K562 (cell line): Measurements from ENCODE around the gene MAGI3. TPM values are rescaled to one million over a fixed set of nuclear protein-coding genes. Genes with fewer than 3 reads are reported as not detected.

ENCODE experiments used
- ATAC-seq: fragments of 200-7000 bp; cut with Tn5 transposase; 3 replicates; pipeline ENCODE4 v1.9.1; 2020; ENCODE audit warnings: moderate library complexity
- BruUV-seq: library from RNA; stranded (reverse); fragments of 400-500 nt; replicated peaks from 2 replicates; lab custom pipeline; 2021; lab: Mats Ljungman, UMichigan
- CTCF ChIA-PET: fragments of 300-600 bp; formaldehyde crosslinking; extraction: SDS; loops from one replicate; lab custom pipeline; 2021; ENCODE audit warnings: low intra/inter-chr PET ratio; lab: Yijun Ruan, JAX
- POLR2A ChIA-PET: fragments of 300-600, 350-650 bp; sonication (Branson Sonifier 250); formaldehyde crosslinking; extraction: SDS; loops from one replicate; lab custom pipeline; 2021; ENCODE audit warnings: antibody characterized with exemption, inconsistent platforms; lab: Yijun Ruan, JAX
- DNase-seq, 4 experiments: peaks; one replicate each; pipeline versions ENCODE4 v3.0.0 to v3.0.0-alpha.2; 2011 to 2018; ENCODE audit warnings: low spot score in 3 of 4, mixed read lengths in 3 of 4; ENCODE audit errors: extremely low read depth in 1 of 4
- FAIRE-seq: peaks from 2 replicates; lab custom pipeline; 2011; peaks lifted over from hg19 to GRCh38; lab: Jason Lieb, UNC
- H2AFZ ChIP-seq: 2 replicates; pipeline ENCODE4 v1.6.0; 2011; ENCODE audit warnings: low read depth, low read length, control low read depth, inconsistent platforms
- H3K27ac ChIP-seq: fragments of 200-600 bp; 3 replicates; pipeline ENCODE4 v1.8.0; 2011; ENCODE audit warnings: low read depth, mild to moderate bottlenecking, control low read depth, inconsistent platforms, low read length, moderate library complexity, mixed read lengths; ENCODE audit errors: extremely low read depth
- H3K27me3 ChIP-seq, 2 experiments: fragments of 300-600 bp in 1 of 2; 2 replicates in 1 of 2; 3 replicates in 1 of 2; pipeline versions ENCODE4 v1.6.0 to v1.8.0; 2011; ENCODE audit warnings: inconsistent platforms in 2 of 2, low read length in 2 of 2, mild to moderate bottlenecking in 1 of 2, mixed read lengths in 1 of 2, moderate library complexity in 1 of 2; ENCODE audit not compliant: control insufficient read depth in 2 of 2, insufficient read depth in 2 of 2
- H3K36me3 ChIP-seq: fragments of 300-600 bp; 3 replicates; pipeline ENCODE4 v1.8.0; 2011; ENCODE audit warnings: mild to moderate bottlenecking, low read length, inconsistent platforms; ENCODE audit not compliant: control insufficient read depth, insufficient read depth
- H3K4me1 ChIP-seq, 2 experiments: fragments of 200-600 bp in 1 of 2; replicated peaks in 1 of 2; 2 replicates in 1 of 2; 3 replicates in 1 of 2; pipeline versions ENCODE4 v1.5.1 to v1.8.0; 2011; ENCODE audit warnings: inconsistent platforms in 2 of 2, low read length in 2 of 2, mild to moderate bottlenecking in 1 of 2, mixed read lengths in 1 of 2, moderate library complexity in 1 of 2; ENCODE audit not compliant: control insufficient read depth in 2 of 2, insufficient read depth in 2 of 2
- H3K4me2 ChIP-seq: 2 replicates; pipeline ENCODE4 v1.6.1; 2011; ENCODE audit warnings: low read length, control low read depth, inconsistent platforms, mixed read lengths; ENCODE audit not compliant: insufficient read depth
- H3K4me3 ChIP-seq: fragments of 200-600 bp; sonication (generic), shearing (Covaris generic); 2 replicates; pipeline ENCODE4 v1.5.1; 2016; ENCODE audit warnings: control low read depth, inconsistent platforms
- H3K79me2 ChIP-seq: fragments of 200-600 bp; 3 replicates; pipeline ENCODE4 v1.8.0; 2011; ENCODE audit warnings: low read length, inconsistent platforms; ENCODE audit not compliant: control insufficient read depth, insufficient read depth
- H3K9ac ChIP-seq, 2 experiments: 2 replicates each; pipeline versions ENCODE4 v1.6.0 to v1.6.1; 2011; ENCODE audit warnings: low read depth in 2 of 2, low read length in 2 of 2, control low read depth in 1 of 2, inconsistent platforms in 1 of 2, mild to moderate bottlenecking in 1 of 2, mixed read lengths in 1 of 2; ENCODE audit not compliant: insufficient read depth in 1 of 2
- H3K9me1 ChIP-seq: one replicate; pipeline ENCODE4 v1.6.0; 2011; ENCODE audit warnings: inconsistent platforms, mild to moderate bottlenecking, low read length, moderate library complexity; ENCODE audit not compliant: control insufficient read depth, insufficient read depth
- H3K9me3 ChIP-seq: replicated peaks from 2 replicates; pipeline ENCODE4 v1.5.1; 2011; ENCODE audit warnings: low read depth, low read length, inconsistent platforms; ENCODE audit not compliant: control insufficient read depth, insufficient read depth
- H4K20me1 ChIP-seq: replicated peaks from 2 replicates; pipeline ENCODE4 v1.6.1; 2011; ENCODE audit warnings: low read length, inconsistent platforms, mixed read lengths; ENCODE audit not compliant: control insufficient read depth, insufficient read depth
- C11orf30 ChIP-seq: fragments of 450-650 bp; IDR thresholded peaks from 2 replicates; pipeline ENCODE4 v1.6.1; 2016; ENCODE audit warnings: low read depth, mild to moderate bottlenecking
- CBX8 ChIP-seq: fragments of 200-600 bp; sonication (generic); IDR thresholded peaks from 2 replicates; pipeline ENCODE4 v1.6.1; 2012; ENCODE audit warnings: borderline replicate concordance, mixed run types, low read depth, mild to moderate bottlenecking, moderate library complexity, mixed read lengths, low read length, control low read depth, inconsistent platforms; ENCODE audit not compliant: poor library complexity, severe bottlenecking; ENCODE audit errors: extremely low read depth
- CEBPB ChIP-seq: fragments of 450-650 bp; IDR thresholded peaks from 2 replicates; pipeline ENCODE4 v1.6.1; 2016; ENCODE audit warnings: missing genetic modification characterization, missing compliant biosample characterization
- CEBPG ChIP-seq, 3 experiments: fragments of 200-800 bp in 1 of 3; sonication (Bioruptor generic) in 1 of 3; sonication (generic) in 1 of 3; formaldehyde crosslinking in 1 of 3; IDR thresholded peaks in 2 of 3; conservative IDR thresholded peaks in 1 of 3; 2 replicates each; pipeline versions ENCODE4 v1.6.1 to v1.8.0; 2016 to 2022; ENCODE audit warnings: missing compliant biosample characterization in 2 of 3, missing genetic modification characterization in 2 of 3, mild to moderate bottlenecking in 1 of 3, missing genetic modification reagents in 1 of 3
- ESRRA ChIP-seq: fragments of 450-650 bp; IDR thresholded peaks from 2 replicates; pipeline ENCODE4 v1.6.1; 2014; ENCODE audit warnings: low read depth, mild to moderate bottlenecking, moderate library complexity, borderline replicate concordance
- FIP1L1 ChIP-seq: fragments of 200-400 bp; formaldehyde crosslinking; IDR thresholded peaks from 2 replicates; pipeline ENCODE4 v1.6.1; 2018; ENCODE audit warnings: mild to moderate bottlenecking, low read depth, low read length; ENCODE audit not compliant: poor library complexity, severe bottlenecking
- FUS ChIP-seq: fragments of 200-400 bp; formaldehyde crosslinking; optimal IDR thresholded peaks from 2 replicates; pipeline ENCODE3; 2017; ENCODE audit warnings: low read depth, low read length
- GTF2A2 ChIP-seq: IDR thresholded peaks from 2 replicates; pipeline ENCODE4 v1.6.1; 2016; ENCODE audit warnings: mild to moderate bottlenecking, missing genetic modification characterization, missing compliant biosample characterization
- MAFG ChIP-seq: fragments of 450-650 bp; conservative IDR thresholded peaks from 2 replicates; pipeline ENCODE4 v1.6.1; 2016; ENCODE audit warnings: missing genetic modification characterization, missing compliant biosample characterization
- MTA1 ChIP-seq: fragments of 450-650 bp; IDR thresholded peaks from 2 replicates; pipeline ENCODE4 v1.6.1; 2017; ENCODE audit warnings: borderline replicate concordance
- PCBP2 ChIP-seq: fragments of 200-400 bp; formaldehyde crosslinking; IDR thresholded peaks from 2 replicates; pipeline ENCODE4 v1.6.1; 2018; ENCODE audit warnings: low read length, low read depth, mild to moderate bottlenecking, moderate library complexity; ENCODE audit not compliant: poor library complexity, severe bottlenecking
- ZNF143 ChIP-seq: sonication (generic); formaldehyde crosslinking; IDR thresholded peaks from 2 replicates; pipeline ENCODE4 v1.9.0; 2022; ENCODE audit warnings: mild to moderate bottlenecking, missing genetic modification reagents
- ZNF197 ChIP-seq: fragments of 200-800 bp; sonication (Bioruptor generic); IDR thresholded peaks from 2 replicates; pipeline ENCODE4 v1.6.1; 2016; ENCODE audit warnings: low read depth, missing genetic modification characterization, missing compliant biosample characterization
- ZNF316 ChIP-seq: fragments of 450-650 bp; IDR thresholded peaks from 2 replicates; pipeline ENCODE4 v1.6.1; 2016
- WGBS: fragments of 100-300 bp; shearing (Covaris generic); methylation state at CpG from one replicate; pipeline ENCODE4 v1.1.6; 2016; ENCODE audit warnings: low coverage, mixed read lengths; ENCODE audit not compliant: insufficient coverage; ENCODE audit errors: missing lambda C conversion rate; 5-methylcytosine and 5-hydroxymethylcytosine counted together
- in situ Hi-C: fragments of 300-500 bp; cut with MboI; formaldehyde crosslinking; loops from 4 replicates; pipeline ENCODE4 v1.15.0; 2018; ENCODE audit warnings: inconsistent platforms, mixed read lengths
- intact Hi-C: fragments of 100-400 bp; cut with micrococcal nuclease; formaldehyde crosslinking; loops from 2 replicates; pipeline ENCODE4 v1.14.2; 2022
- polyA plus RNA-seq, 8 experiments: library from polyadenylated mRNA; depleted of rRNA in 4 of 8; stranded (reverse) in 5 of 8; unstranded in 3 of 8; fragments of >200 nt; fragmentation: Nextera tagmentation in 2 of 8; fragmentation: Illumina TruSeq in 1 of 8; extraction: Ambion mirVana in 2 of 8; extraction: Trizol in 1 of 8; gene quantifications; 2 replicates each; pipeline versions ENCODE4 v1.2.1 to v1.2.3, GENCODE V29; 2011 to 2014; ENCODE audit warnings: inconsistent platforms in 1 of 8, missing spikeins in 1 of 8
- total RNA-seq, 7 experiments: library from RNA; depleted of rRNA in 6 of 7; stranded (reverse); fragments of >200 nt in 6 of 7; fragmentation: Illumina TruSeq in 2 of 7; extraction: Trizol in 2 of 7; gene quantifications; 2 replicates each; pipeline versions ENCODE4 v1.2.1 to v1.2.3, GENCODE V29; 2011 to 2021; ENCODE audit warnings: low replicate concordance in 1 of 7

MAGI3 gene
- total and polyA plus RNA-seq, 9 of the 15 experiments (the other 6 are each of a cell fraction or from before 2014, with no cell fraction given), result 1.0 to 8.6 (median 5.5) TPM

DNA sequence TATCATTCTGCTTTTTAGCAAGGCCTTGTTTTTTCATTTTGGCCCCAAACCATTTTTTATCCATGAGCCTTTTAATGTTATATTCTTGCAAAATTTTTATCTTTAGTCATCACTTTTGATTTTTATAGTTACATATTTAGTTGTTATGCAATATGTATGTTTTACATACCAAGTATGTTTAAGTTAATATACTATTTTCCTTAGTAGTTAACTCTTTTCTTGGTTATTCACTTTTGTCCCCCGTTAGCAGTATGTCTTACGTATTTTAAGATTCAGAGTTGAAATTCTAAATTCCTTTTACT, 44.5 kb downstream of the MAGI3 start:
- H3K27ac ChIP-seq, result no peak overlapping the region
- DNase-seq (no peak), FAIRE-seq (no peak), ATAC-seq (no peak)
- H3K79me2 ChIP-seq, result no peaks in the 10 kb centered on the region
- H3K4me2 ChIP-seq, result no peak overlapping the region
- no peaks in the 10 kb centered on the region for H3K4me1 ChIP-seq
- H3K9me3 ChIP-seq, result no peaks in the 10 kb centered on the region
- no peak overlapping the region for H3K9ac ChIP-seq
- ChIA-PET POLR2A (no interaction called here), CTCF (no interaction called here)
- H3K36me3 ChIP-seq, result no peaks in the 10 kb centered on the region
- TF ChIP-seq ZNF316, result peak; percentile 69
- no peak for TF ChIP-seq FIP1L1
- no peak for TF ChIP-seq ZNF197 (CRISPR knock-in tag)
- TF ChIP-seq ZNF143, result no peak
- TF ChIP-seq MAFG (tag), result 0 out of 2 replicates have a peak, but pooled peaks have one; percentile 15
- peak; percentile 23; the same call in 1 of the 2 replicates for TF ChIP-seq CEBPB (tag)
- no peak for TF ChIP-seq PCBP2
- no peak for TF ChIP-seq CEBPG (CRISPR knock-in tag; IDR thresholded peaks at IDR 0.05)
- peak in 1 of 2 experiments; percentile 49; a peak in 1 of 4 replicates for TF ChIP-seq CEBPG (tag; conservative IDR thresholded peaks at IDR 0.05 in 1 of 2, IDR thresholded peaks at IDR 0.05 in 1 of 2)
- no peak for TF ChIP-seq FUS
- no peak for TF ChIP-seq CBX8
- TF ChIP-seq MTA1, result no peak
- TF ChIP-seq ESRRA, result no peak
- TF ChIP-seq GTF2A2 (tag), result no peak
- TF ChIP-seq C11orf30, result peak; percentile 34; the same call in 1 of the 2 replicates
- BruUV-seq, result no TSS peak
- H4K20me1 ChIP-seq, result no peaks in the 10 kb centered on the region
- H2AFZ ChIP-seq, result no peak overlapping the region
- 8% methylated on average over 2 of the region's 2 CpGs for WGBS
- no peaks in the 10 kb centered on the region for H3K9me1 ChIP-seq
- H3K27me3 ChIP-seq, result no peaks in the 10 kb centered on the region
- intact Hi-C loops, result no loop called here
- H3K4me3 ChIP-seq, result no peak overlapping the region
- in situ Hi-C loops, result no loop called here
